Inflammatory macrophage treated with lipopolysaccharide for 1 hour (primary cell): ENCODE data around the gene VPS37B.
"Not testable (repeated sequence)": the region's sequence is repeated elsewhere in the genome, so short reads cannot be mapped to it uniquely, and the experiment has no call there.

Experiments
- DNase-seq, 2 donors: peaks; one replicate each; pipeline ENCODE4 v3.0.0-alpha.2; 2020 to 2022

The VPS37B gene

GRCh38 chr12:122895704-122896636 lies at the start of gene VPS37B:
Gene VPS37B, minus strand, starts transcription at chr12:122896124. Its CDS starts 62 bp downstream, at chr12:122896062.
- peak; percentile 80 to 97 for DNase-seq

DNA sequence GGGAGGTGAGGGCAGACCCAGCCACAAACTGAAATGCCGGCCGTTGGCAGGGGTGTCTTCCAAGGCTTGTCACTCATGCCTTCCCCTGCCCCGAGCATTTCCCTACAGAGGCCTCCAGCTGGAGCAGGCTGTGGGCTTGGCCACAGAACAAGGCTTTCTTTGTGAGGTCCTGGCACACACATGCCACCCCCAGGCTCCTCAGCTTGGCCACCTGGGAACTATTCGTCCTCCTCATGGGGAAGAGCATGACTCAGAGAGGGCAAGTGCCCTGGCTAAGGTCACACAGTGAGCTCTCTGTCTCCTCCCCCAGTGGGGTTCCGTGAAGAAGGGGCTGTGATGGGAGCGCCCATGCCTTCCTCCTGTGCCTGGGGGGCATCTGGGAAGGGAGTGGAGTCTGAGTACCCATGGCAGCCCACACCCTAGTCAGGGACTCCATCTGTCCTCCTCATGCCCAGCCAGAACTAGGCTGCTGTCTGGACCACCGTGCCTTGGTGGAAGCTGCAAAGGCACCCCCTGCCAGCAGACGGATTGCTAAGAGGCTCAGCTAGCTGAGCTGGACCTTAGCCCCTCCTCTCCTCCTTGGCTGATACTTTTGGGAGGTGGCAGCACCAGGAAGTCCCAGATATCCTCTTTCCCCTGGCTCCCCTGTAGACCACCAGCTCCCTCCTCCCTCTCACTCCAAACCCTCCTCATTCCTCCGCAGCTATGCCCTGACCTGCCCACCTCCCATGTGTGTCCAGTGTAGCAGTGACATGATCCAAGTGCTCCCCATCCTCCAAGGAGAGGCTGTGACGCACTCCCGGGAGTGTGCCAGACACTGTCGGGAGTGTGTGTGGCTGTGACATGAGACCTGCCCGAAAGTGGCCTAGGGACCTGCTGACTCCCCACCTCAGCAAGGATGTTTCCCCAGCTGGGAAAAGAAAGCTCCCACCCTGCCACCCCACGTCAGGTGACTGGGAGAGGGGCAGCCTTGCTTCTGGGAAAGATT lies 49.0 kb upstream of the VPS37B start:
- DNase-seq, result no peak

DNA sequence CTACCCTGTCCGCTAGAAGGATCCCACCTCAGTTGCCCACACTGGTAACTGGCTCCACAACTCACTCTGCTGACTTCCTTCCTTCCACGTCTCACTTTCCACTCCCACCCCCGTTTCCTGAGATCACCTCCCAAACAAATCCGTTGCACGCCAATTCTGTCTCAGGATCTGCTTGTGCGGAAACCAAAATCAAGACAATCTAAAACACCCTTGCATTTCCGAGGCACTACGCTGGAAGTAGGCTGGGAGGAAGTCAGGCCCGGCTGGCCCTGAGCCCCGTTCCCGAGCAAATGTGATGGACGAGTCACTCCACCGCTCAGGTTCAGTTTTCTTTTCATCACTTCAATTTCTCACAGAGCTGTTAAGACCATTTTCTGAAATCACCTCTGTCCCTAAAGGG lies 47.3 kb upstream of the VPS37B start:
- peak; percentile 27 to 31 for DNase-seq

- DNase-seq, result no peak
Measured at GRCh38 chr12:122942637-122943036, 46.7 kb upstream of the VPS37B start.

GRCh38 chr12:122941351-122941750 lies 45.4 kb upstream of the VPS37B start:
- not testable (repeated sequence) for DNase-seq

- no peak for DNase-seq
Measured at GRCh38 chr12:122939125-122939524, 43.2 kb upstream of the VPS37B start.

DNA sequence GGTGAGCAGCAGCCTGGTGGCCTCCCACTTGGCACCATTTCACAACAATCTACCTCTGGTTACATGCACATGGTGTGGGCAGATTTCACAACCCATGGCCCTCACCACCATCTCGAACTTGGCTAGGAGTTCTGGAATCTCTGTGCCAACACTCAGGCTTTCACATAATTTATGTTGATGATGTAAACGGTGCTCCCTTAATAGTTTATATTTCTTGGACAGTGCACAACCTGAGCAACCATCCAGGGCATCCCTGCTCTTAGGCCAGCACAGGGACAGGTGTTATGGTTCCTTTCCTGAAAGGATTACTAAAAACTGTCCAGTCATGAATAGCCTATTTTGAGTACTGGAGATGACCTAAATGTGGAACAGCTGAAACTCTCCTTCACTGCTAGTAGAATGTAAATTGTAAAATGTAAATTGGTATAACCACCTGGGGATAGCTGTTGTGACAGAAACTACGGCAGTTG lies 41.7 kb upstream of the VPS37B start:
- DNase-seq, result peak in 1 of 2 donors; percentile 43

DNA sequence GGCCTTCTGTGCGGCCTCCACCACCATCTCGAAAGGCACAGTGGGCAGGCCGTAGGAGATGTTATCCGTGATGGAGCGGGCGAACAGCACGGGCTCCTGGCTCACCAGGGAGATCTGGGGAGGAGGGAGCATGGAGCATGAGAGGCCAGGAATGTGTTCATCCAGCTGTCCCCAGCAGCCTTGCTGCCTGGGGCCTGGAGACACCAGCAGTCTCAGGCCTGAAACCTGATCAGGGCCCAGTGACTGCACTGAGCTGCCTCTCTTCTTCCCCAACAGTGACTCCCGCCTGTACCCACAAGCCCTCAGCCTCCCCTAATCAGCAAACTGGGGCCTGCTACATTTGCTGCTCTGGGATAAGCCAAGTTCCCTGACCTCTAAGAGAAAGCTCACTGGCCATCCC lies 39.4 kb upstream of the VPS37B start:
- DNase-seq, result no peak

- no peak for DNase-seq
Measured at GRCh38 chr12:122934722-122935121, 38.8 kb upstream of the VPS37B start.

GRCh38 chr12:122932207-122932606 lies 36.3 kb upstream of the VPS37B start:
- no peak for DNase-seq

DNA sequence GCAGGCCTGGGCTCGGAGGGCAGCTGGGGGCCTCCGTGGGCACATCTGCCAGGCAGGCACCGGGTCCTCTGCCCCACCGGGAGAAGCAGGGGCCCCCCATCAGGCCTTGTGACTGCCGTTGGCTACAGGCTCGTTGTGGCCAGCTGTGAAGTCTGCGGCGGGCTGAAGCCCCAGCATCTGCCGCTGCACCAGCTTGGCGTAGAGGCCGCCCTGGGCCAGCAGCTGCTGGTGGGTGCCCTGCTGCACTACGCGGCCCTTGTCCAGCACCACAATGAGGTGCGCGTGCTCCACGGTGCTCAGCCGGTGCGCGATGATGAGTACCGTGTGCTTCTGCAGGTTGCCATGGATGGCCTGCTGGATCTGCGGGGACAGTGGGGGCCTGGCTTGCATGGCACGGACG lies 33.9 kb upstream of the VPS37B start:
- DNase-seq, result no peak

GRCh38 chr12:122929148-122929538 lies 33.2 kb upstream of the VPS37B start:
- DNase-seq, result no peak

- DNase-seq, result no peak
Measured at GRCh38 chr12:122928404-122929147, 32.7 kb upstream of the VPS37B start.

DNA sequence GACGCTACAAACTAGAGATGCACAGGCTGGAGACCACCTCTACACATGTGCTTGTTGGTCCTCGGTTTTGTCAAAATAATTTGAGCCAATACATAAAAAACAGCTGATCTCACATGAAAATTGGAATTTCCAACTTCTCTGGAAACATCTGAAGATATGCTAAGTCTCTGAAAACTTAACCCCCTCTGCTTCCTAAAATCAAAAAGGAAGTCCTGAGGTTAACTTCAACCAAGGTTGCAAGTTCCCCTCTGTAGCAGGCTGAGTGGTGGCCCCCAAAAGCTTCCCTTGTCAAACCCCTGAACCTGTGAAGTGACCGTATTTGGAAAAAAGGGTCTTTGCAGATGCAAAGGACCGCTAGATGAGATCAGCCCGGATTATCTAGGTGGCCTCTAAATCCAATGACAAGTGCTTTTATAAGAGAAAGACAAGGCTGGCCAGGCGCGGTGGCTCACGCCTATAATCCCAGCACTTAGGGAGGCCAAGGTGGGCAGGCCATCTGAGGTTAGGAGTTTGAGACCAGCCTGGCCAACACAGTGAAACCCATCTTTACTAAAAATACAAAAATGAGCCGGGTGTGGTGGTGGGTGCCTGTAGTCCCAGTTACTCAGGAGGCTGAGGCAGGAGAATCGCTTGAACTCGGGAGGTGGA lies 32.0 kb upstream of the VPS37B start:
- DNase-seq, result peak; percentile 45 to 64

DNA sequence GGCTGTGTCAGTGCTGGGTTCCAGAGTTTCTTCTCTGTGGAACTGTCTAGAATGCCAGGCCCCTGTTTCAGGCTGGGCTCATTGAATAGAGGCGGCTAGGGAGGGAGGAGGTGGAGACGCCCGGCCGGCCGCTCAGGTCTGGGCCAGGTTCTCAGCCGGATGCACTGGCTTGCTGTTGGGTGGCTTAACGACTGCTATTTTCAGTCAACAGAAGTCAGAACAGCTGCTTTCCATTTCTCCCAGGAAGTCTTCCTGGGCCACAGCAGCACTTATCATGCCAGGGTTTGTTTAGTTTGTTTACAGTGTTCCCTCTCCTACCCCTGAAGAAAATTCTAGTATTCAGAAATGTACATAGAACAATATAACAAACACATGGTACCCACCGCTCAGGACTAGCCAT lies 26.0 kb upstream of the VPS37B start:
- no peak for DNase-seq

DNA sequence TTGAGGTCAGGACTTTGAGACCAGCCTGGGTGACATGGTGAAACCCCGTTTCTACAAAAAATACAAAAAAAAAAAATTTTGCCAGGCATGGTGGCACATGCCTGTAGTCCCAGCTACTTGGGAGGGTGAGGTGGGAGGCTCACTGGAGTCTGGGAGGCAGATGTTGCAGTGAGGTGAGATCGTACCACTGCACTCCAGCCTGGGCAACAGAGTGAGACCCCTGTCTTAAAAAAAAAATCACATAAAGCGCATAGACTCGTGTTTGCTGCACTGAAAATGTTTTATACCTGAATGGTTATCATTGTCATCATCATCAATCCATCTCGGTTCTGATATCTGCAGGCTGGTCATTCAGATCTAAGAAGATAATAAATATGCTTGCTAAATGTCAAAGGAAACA lies 24.8 kb upstream of the VPS37B start:
- DNase-seq, result no peak

DNA sequence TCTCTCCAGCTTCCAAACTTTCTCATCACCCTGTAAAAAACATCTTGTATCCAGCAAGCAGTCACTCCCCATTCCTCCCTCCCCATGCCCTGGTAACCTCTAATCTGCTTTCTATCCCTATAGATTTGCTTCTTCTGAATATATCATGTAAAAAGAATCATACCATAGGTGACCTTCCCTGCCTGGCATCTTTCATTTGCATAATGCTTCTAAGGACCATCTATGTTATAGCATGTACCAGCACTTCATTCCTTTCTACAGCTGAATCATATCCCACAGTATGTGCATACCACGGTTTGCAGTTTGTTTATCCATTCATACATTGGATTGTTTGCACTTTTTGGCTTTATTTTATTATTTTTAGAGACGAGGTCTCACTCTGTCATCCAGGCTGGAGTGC lies 22.9 kb upstream of the VPS37B start:
- no peak for DNase-seq

DNA sequence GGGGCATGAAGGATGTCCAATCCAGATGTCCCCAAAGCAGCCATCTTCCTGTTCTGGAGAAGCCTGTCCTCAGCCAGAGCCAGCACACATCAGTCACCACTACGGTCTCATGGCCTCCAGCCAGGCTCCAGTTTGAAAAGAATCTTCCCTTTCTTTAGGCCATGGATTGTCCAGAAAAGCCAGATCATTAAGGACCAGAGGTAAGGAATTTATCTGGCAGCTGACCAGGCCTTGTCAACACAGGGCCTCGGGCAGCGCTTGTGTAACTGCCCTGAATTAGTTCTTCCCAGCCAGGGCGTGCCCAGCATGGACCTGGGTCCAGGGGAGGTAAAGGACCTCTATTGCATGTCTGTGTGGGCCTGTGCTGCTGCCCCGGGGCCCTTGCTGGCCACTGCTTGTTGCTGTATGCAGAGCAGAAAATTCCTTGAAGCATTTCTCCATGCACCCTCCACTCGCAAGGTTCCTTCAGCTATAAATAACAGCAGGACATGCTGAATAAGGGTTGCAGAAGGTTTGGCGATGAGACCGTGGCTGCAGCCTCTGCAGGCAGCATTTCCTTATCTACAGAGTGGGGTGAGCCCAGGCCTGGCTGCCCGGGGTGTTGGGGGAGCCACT lies 21.7 kb upstream of the VPS37B start:
- no peak for DNase-seq

DNA sequence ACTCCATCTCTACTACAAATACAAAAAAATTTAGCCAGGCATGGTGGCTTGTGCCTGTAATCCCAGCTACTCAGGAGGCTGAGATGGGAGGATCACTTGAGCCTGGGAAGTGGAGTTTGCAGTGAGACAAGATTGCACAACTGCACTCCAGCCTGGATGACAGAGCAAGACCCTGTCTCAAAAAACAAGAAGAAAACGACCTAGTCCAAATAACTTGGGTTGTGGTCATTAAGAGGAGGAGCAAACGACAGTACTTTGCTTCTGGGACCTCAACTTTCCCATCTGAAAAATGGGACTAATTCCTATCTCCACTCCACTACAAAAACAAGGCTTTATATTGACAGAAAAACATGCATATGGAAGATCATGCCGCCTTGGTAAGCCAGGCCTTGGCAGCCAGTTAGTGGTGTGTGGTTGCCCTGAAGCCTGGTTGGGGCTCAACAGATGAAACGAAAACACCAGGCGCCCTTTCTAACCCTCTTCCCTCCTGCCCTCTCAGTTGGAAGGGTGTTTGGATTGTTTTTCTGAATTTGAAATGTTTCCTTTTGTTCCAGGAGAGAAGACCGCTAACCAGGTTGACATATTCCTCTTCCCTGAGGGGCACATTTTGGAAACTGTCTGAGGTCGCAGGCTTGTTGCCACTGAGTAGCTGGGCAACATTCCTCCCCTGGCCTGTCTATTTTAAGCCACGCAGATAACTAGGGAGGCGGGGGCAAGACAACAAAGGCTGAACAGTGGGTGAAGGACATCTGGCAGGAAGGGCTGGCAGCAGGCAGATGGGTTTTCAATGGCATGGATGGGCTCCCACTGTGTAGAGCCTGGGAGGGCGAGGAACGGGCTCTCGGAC lies 13.7 kb upstream of the VPS37B start:
- no peak for DNase-seq

GRCh38 chr12:122908915-122909314 lies 13.0 kb upstream of the VPS37B start:
- DNase-seq, result no peak

- DNase-seq, result not testable (repeated sequence)
Measured at GRCh38 chr12:122905258-122905657, 9.3 kb upstream of the VPS37B start.
